ENCODE results near the gene TSC22D2.

Gene TSC22D2

DNA sequence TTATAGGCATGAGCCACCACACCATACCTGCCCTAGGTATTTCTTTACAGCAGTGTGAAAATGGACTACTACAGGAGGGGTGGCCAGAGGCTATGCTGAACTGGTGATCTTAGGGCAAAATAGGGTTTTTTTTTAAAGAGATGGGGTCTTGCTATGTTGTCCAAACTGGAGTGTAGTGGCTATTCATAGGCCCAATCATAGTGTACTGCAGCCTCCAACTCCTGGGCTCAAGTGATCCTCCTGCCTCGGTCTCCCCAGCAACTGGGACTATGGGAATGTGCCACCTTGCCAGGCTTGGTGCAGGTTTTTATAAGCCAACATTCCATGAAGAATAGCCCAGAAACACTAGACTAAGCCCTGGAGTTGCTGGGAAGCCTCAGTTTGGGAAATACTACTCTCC is 28.6 kb upstream of the TSC22D2 start:
- H3K4me3 ChIP-seq (ENCODE audit: low read length) = no peak overlapping the region
- DNase-seq (ENCODE audit: low read depth, low spot score) = no peak

DNA sequence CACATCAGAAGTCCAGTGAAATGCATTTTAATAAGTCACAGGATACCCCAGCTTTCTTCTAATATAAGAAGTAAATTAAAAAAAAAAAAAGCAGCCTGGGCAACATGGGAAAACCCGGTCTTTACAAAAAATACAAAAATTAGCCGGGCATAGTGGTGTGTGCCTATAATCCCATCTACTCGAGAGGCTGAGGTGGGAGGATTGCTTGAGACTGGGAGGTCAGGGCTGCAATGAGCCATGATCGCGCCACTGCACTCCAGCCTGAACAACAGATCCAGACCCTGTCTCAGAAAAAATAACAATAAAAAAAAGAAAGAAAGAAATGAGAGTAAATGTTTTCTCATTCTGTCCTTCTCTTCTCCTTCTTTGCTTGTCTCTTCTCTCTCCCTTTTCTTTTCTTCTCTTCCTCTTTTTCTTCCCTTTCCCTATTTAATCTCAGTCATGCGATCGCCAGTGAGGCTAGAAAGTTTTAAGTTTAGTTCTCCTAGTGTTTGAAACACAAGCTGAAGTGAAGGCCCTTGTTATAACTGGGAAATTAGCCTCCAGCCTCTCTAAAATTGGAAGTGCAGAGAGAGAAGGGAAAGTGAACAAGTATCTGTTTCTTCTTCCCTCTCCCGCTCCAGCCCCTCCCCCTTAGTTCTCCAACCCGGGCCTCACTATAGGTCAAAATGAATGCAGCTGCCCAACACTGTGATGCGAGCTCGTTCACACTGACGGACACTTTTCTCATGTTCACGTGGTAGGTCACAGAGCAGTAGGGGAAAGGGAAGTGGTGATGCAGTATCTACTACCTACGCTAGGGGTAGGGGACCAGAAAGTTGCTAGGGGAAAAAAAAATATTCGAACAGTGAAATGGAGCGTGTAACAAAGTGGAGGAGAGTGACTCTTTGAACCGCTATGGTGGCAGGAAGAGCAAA is 23.5 kb upstream of the TSC22D2 start:
- DNase-seq (ENCODE audit: low read depth, low spot score) = peak; percentile 64
- H3K4me3 ChIP-seq (ENCODE audit: low read length) = no peak overlapping the region

DNA sequence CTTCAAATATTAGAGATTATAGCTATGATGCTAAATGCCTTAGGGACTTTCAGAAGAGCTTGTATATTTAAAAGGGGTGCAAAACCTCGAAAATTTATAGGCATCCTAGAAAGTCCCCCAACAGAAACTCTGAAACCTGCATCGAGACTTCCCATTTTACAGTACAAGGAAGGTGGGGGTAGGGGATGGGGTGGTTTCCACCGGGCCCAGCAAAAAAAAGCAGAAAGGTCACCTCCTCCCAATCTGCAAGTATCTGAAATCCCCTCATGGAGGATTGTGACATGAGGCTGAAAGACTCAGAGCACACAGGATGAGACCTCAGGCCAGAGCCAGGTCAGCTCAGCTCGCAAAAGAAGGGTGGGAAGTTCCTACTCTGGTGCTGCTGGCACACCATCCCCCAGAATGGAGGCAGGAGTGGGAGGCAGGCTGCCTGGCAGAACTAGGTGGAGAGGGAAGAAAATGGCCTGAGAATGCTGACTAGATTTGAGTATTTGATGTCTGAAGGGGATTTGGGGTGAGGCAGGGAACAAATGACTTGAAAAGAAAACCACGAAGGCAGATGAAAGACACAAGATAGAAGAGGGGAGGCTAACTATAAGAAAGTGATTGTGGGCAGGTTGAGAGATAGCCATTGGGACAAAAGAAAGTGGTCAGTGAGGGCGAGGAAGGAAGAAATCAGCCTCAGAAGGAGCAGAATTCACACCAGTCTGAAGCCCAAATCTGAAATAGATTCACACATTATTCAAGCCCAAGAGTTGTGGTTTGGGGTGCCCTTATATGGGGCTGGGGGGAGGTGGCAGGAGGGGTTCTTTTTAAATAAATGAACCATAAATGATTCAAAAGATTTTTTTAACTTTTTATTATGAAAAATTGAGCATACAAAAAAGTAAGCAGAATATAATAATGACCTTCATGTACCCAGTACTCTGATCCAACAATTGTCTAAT is 22.5 kb upstream of the TSC22D2 start:
- no peak overlapping the region for H3K4me3 ChIP-seq (ENCODE audit: low read length)
- no peak for DNase-seq (ENCODE audit: low read depth, low spot score)

DNA sequence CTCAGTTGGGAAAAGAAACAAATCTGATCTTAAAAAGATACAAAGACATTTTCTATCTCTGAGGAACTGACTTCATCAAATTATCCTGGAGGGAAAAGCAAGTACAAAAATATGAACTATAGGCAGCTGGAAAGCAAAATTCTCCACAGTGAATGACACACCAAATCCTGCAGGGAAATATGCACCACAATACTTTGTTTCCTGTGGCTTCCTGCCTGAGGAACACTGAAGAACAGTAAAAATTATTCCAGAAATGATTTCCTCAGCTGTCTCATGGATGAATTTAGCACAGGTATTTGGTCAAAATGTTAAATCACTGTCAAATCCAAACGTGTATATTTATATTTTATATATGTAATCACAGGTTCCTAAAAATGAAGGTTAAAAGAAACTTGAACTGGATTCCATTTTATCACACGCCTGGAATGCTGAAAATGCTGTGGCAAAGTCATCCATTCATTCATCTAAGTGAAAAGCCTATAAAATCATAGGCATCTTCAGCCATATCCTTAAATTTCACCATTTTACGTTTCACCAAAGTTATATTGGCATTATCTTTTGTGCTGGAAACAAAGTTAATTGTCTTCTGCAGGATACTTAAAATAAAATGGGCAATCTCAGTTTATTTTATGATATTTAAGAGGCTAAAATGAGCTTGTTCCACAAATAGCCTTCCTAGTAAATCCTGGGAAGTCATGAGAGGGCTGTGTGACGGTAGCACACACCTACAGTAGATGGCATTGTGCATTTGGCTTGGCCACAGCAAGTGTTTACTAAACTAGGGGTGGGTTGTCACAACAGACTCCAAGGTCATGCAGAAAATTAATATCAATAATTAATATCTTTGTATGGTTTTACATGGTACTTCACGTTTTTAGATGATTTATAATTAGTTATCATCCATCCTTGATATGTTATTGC is 19.3 kb upstream of the TSC22D2 start:
- no peak overlapping the region for H3K4me3 ChIP-seq (ENCODE audit: low read length)
- DNase-seq (ENCODE audit: low read depth, low spot score) = no peak

GRCh38 chr3:150390087-150390486 is 18.0 kb upstream of the TSC22D2 start:
- no peak overlapping the region for H3K4me3 ChIP-seq (ENCODE audit: low read length)
- peak; percentile 19 for DNase-seq (ENCODE audit: low read depth, low spot score)

DNA sequence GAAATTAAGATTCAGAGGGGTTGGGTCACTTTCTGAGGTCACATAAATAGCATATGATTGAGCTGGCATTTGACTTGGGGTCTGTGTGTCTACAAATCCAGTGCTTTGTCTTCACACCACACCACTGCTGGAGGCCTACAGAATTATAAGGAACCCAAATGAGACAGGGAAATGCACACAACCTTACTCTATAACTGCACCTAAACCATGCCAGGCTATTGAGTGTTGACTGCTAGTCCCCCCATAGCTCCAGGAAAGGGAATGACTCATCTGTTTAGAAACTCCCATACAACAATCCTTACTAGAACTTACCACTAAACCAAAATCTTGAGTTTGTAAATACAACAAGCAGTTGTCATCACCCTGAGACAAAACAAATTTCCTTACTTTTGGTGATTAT is 16.9 kb upstream of the TSC22D2 start:
- no peak for DNase-seq (ENCODE audit: low read depth, low spot score)
- no peak overlapping the region for H3K4me3 ChIP-seq (ENCODE audit: low read length)

GRCh38 chr3:150393745-150394144 is 14.4 kb upstream of the TSC22D2 start:
- DNase-seq (ENCODE audit: low read depth, low spot score) = no peak

GRCh38 chr3:150394606-150395005 is 13.5 kb upstream of the TSC22D2 start:
- no peak overlapping the region for H3K4me3 ChIP-seq (ENCODE audit: low read length)
- DNase-seq (ENCODE audit: low read depth, low spot score) = no peak

More at GRCh38 chr3:150393745-150394144, 14.4 kb upstream of the TSC22D2 start:
- no peak overlapping the region for H3K4me3 ChIP-seq (ENCODE audit: low read length)

- no peak for DNase-seq (ENCODE audit: low read depth, low spot score)
- no peak overlapping the region for H3K4me3 ChIP-seq (ENCODE audit: low read length)
Observed at GRCh38 chr3:150396491-150396890, 11.6 kb upstream of the TSC22D2 start.

GRCh38 chr3:150396956-150397550 is 11.0 kb upstream of the TSC22D2 start:
- no peak for DNase-seq (ENCODE audit: low read depth, low spot score)
- H3K4me3 ChIP-seq (ENCODE audit: low read length) = no peak overlapping the region

DNA sequence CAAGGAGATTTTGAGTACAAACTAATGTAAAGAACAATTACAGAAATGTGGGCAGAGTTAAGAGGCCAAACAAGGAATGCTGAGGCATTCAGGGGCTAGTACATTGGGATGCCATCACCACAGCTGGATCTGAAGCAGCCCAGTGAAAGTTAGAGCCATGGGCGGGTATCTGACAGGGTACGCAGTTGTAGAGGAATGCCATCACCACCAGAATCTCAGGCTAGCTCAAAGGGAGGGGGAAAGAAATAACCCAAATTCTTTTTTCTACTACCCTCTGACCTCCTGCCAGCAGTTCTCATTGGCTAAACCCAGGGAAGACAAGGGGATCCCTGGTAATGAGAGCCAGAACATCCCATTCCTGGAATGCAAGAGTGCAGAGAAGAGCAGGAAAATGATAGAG is 9.0 kb upstream of the TSC22D2 start:
- DNase-seq (ENCODE audit: low read depth, low spot score) = no peak
- no peak overlapping the region for H3K4me3 ChIP-seq (ENCODE audit: low read length)

GRCh38 chr3:150401285-150401684 is 6.8 kb upstream of the TSC22D2 start:
- no peak for DNase-seq (ENCODE audit: low read depth, low spot score)
- H3K4me3 ChIP-seq (ENCODE audit: low read length) = no peak overlapping the region

DNA sequence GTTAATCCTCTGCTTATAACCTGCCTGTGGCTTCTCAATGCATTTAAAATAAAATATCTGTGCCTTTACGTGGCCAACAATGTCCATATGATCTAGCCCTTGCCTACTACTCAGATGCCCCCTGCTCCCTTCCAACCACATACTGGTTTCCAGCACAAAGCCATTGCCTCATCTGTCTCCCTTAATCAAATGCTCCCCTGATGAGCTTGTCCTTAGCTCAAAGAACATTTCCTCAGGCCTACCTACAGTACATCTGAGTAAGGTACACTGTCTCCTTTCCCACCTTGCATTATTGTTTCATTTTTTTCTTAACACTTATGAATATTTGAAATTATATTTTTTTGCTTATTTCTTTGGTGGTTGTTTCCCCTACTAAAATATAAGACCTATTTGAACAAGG is 5.9 kb upstream of the TSC22D2 start:
- H3K4me3 ChIP-seq (ENCODE audit: low read length) = no peak overlapping the region
- no peak for DNase-seq (ENCODE audit: low read depth, low spot score)

- DNase-seq (ENCODE audit: low read depth, low spot score) = no peak
- no peak overlapping the region for H3K4me3 ChIP-seq (ENCODE audit: low read length)
Observed at GRCh38 chr3:150404023-150404422, 4.1 kb upstream of the TSC22D2 start.

GRCh38 chr3:150407051-150407807 is 869 bp upstream of the TSC22D2 start:
- H3K4me3 ChIP-seq (ENCODE audit: low read length) = peak overlapping the region; percentile 61
- no peak for DNase-seq (ENCODE audit: low read depth, low spot score)

DNA sequence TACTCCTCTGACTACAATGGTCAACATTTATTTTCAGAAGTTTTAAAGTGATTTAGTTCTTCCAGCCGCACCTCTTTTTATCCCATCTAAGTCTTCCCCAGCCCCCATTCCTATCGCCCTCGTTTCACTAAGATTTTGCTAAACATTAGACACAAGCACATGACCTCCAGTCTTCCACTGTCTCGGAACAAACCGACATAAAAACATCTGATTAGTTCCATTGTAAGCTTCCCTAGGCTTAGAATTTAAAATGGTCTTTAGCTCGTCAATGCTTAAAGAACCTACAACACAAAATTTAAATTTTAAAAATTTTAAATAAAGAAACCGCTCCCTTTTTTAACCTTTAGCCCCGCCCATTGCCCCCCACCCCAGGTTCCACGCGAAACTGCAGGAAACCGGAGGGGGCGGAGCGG is 284 bp upstream of the TSC22D2 start:
- DNase-seq (ENCODE audit: low read depth, low spot score) = no peak
- peak overlapping the region; percentile 61 for H3K4me3 ChIP-seq (ENCODE audit: low read length)

DNA sequence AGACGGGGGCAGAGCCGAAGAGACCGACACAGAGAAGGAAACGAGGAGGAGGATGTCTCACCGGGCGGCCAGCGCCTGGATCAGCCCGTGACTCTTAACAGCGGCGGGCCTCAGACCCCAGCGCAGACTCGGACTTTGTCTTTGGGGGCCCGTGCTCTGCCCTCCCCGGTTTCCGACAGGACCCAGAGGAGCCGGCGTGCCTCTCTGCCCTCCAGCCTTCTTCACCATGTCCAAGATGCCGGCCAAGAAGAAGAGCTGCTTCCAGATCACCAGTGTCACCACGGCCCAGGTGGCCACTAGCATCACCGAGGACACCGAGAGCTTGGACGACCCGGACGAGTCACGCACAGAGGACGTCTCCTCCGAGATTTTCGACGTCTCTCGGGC is 1.0 kb downstream of the TSC22D2 start:
- peak overlapping the region; percentile 73 for H3K4me3 ChIP-seq (ENCODE audit: low read length)
- DNase-seq (ENCODE audit: low read depth, low spot score) = no peak
